GM10847 (cell line): ENCODE measurements around the gene RIMS4.

Experiments
- POLR2A ChIP-seq: IDR thresholded peaks from 2 replicates; pipeline ENCODE4 v1.6.1; 2011; ENCODE audit not compliant: insufficient read length; ENCODE audit errors: extremely low read depth

RIMS4 gene

DNA sequence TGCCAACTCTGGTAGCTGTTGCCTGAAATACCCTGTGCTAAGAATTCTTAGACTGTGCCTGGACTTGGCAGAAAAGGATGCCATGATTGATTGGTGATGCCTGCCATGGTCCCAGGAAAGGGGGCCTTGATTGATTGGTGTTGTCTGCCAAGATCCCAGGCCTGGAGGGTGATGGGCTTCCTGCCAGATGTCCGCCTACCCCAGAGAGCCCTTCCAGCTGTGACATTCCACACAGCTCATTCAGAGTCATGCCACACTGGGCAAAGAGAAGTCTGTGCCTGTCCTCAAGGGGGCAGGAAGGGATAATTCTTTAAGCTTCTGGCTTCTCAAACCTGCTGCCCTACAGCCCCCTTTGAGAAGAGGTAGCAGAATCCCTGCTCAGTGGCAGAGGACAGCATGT lies 24.6 kb downstream of the RIMS4 start:
- no peak for TF ChIP-seq POLR2A

- no peak for TF ChIP-seq POLR2A
Measured at GRCh38 chr20:44784688-44785087, 25.7 kb downstream of the RIMS4 start.

DNA sequence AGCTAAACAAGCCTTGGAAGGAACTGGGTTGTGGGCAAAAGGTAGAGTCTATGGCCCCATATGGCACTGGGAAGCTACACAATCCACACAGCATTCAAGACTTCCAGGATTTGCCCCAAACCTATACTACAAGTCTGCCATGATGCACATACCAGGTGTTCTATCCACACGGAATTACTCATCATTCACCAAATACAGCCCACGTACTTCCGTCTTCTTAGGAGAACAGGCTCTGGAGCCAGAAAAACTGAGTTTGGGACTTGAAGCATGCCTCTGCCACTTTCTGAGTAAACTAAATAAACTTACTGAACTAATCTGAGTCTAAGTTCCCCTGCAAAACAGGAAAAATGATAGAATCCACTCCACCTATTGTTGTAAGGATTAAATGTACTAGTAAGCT lies 28.6 kb downstream of the RIMS4 start:
- TF ChIP-seq POLR2A = no peak

GRCh38 chr20:44781118-44781517 lies 29.2 kb downstream of the RIMS4 start:
- no peak for TF ChIP-seq POLR2A

DNA sequence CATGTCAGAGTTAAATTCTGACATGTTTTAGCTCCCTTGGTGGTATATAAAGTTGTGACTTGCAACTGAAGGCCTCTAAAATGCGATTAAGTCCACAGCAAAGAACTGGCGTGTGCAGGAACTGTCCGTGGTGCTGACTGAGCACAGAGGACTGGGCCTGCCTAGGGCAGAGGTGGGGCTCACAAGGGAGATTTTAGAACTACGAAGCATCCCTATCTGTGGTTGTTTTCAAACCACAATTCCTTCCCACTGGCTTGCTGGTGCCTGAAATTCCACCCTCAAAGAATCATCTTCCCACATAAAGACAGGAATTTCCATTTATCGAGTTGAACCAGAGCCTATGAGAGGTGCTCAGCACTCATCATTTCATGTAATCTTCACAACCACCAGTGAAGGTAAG lies 30.1 kb downstream of the RIMS4 start:
- TF ChIP-seq POLR2A = no peak

GRCh38 chr20:44776980-44777379 lies 33.4 kb downstream of the RIMS4 start:
- no peak for TF ChIP-seq POLR2A

GRCh38 chr20:44773070-44773829 lies 37.1 kb downstream of the RIMS4 start:
- TF ChIP-seq POLR2A = no peak

- no peak for TF ChIP-seq POLR2A
Measured at GRCh38 chr20:44772636-44773035, 37.7 kb downstream of the RIMS4 start.

DNA sequence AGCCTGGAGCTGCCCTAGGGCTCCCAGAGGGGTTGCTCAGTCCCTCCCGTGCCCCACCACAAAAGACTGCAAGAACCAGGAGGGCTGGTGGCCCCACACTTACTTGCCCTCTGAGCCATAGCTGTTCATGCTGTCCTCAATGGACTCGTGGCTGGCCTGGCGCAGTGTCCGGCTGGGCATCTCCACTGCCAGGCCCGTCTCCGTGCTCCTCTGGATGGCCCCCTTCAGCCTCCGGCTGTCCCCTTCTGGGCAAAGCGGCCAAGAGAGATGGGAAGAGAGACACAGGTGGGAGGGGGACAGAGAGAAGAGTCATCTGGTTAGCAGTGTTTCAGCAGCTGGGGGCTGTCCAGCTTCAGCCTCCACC lies 39.2 kb downstream of the RIMS4 start:
- TF ChIP-seq POLR2A = no peak

GRCh38 chr20:44770484-44771171 lies 39.7 kb downstream of the RIMS4 start:
- no peak for TF ChIP-seq POLR2A

DNA sequence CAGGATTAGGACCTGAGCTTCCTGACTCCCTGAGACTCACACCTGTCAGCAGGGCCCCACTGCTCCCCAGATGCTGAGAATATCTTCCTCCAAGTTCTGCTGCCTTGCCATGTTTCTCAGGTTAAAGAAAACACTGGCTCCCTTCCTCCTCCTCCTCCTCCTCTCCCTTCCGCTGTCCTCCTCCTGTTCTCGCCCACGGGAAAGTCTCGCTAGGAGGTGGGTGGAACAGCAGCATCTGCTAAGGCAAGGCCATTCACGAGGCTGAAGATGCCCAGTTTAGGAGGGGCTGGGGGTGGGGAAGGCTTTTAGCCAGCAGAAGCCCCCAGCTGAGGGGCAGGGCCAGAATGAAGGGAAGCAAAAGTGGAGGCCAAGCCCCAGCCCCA lies 40.9 kb downstream of the RIMS4 start:
- TF ChIP-seq POLR2A = no peak

DNA sequence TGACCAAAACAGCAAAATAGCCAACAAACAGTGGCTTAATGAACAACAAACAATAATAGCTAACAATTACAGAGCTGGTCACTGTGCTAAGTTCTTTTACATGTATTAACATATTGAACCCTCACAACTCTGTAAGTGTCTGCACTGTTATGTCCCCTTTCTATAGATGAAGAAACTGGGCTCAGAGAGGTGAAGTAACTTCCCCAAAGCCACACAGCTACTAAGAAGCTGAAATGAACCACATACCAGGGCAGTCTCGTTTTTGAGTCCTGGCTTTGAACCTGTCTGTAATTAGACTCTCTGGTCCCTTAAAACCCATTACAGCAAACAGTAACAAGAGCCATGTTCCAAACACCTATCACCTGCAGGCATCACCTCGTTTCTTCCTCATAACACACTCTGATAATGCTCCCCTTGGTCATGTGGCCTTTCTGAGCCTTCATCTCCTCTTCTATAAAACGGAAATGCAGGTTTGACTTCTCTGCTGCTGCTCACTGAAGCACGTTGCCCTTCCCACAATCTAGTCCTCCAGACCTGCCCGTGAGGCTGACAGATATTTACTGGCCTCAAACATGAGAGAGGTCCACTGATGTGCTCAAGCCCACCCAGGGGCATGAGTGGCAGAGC lies 41.4 kb downstream of the RIMS4 start:
- no peak for TF ChIP-seq POLR2A

DNA sequence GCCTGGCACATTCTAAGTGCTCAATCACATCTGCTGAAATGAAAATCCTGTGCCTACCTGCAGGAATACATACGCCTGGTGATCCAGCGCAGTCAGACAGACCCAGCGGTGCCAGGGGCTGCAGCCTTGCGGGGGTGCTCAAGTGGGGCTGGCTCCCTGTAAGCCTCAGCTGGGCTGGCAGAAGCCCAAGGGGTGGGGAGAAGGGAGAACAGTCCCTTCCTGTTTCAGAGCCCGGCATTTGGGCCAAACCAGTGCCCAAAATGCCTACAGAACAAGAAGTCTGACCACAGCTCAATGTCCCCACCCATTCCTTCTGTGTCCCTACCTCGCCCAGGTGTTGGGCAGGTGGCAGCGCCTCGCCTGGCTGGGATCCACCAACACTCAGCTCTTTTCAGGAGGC lies 42.1 kb downstream of the RIMS4 start:
- TF ChIP-seq POLR2A = no peak

- TF ChIP-seq POLR2A = no peak
Measured at GRCh38 chr20:44765701-44766347, 44.5 kb downstream of the RIMS4 start.

DNA sequence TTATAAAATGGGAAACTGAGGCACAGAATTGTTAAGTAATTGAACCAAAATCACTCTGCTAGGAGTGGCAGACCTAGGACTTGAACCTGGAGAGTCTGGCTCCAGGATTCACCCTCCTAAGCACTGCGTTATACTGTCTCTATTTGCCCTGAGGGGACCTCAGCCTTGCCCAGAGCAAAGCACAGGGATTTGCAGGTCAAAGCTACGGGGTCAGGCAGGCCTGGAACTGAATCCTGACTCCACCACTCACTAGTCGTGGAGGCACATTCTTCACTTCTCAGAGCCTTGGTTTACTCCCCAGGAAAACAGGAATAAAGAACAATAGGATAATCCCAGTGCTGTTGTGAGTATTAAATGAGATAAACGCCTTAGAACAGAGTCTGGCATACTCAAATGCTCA lies 45.3 kb downstream of the RIMS4 start:
- no peak for TF ChIP-seq POLR2A
